GM13976 (cell line): ENCODE results near the gene NELL1.

Experiments
- DNase-seq: peaks from one replicate; pipeline ENCODE4 v3.0.0; 2012; ENCODE audit warnings: low spot score
- CTCF ChIP-seq: IDR thresholded peaks from 2 replicates; pipeline ENCODE4 v1.5.1; 2012; ENCODE audit warnings: borderline replicate concordance, mild to moderate bottlenecking; ENCODE audit not compliant: insufficient read depth; ENCODE audit errors: extremely low read depth, missing control alignments, control extremely low read depth
- in situ Hi-C: fragments of 300-500 bp; cut with MboI; formaldehyde crosslinking; loops from one replicate; pipeline ENCODE4 v1.12.0; 2022; ENCODE audit warnings: low sequenced_read_pairs, mixed read lengths, inconsistent platforms; ENCODE audit not compliant: unreplicated experiment

The NELL1 gene

GRCh38 chr11:20864628-20865027, 195.2 kb downstream of the NELL1 start:
- in situ Hi-C loops, result no loop called here
- TF ChIP-seq CTCF, result no peak
- no peak for DNase-seq

GRCh38 chr11:20865161-20865560, 195.8 kb downstream of the NELL1 start:
- no peak for DNase-seq
- in situ Hi-C loops, result no loop called here
- no peak for TF ChIP-seq CTCF

GRCh38 chr11:20869123-20869522, 199.7 kb downstream of the NELL1 start:
- DNase-seq, result no peak
- in situ Hi-C loops, result no loop called here
- no peak for TF ChIP-seq CTCF

- TF ChIP-seq CTCF, result peak; percentile 12
- DNase-seq, result peak; percentile 24
- in situ Hi-C loops, result no loop called here
These were observed 203.7 kb downstream of the NELL1 start for GRCh38 chr11:20873054-20873453.

GRCh38 chr11:20874358-20874757, 205.0 kb downstream of the NELL1 start:
- DNase-seq, result no peak
- in situ Hi-C loops, result no loop called here
- TF ChIP-seq CTCF, result no peak

- TF ChIP-seq CTCF, result no peak
- in situ Hi-C loops, result no loop called here
- no peak for DNase-seq
These were observed 206.5 kb downstream of the NELL1 start for GRCh38 chr11:20875889-20876288.

- in situ Hi-C loops, result no loop called here
- no peak for TF ChIP-seq CTCF
- no peak for DNase-seq
These were observed 207.4 kb downstream of the NELL1 start for GRCh38 chr11:20876738-20877137.
